Measurements from ENCODE around the gene SAFB2.

DNA sequence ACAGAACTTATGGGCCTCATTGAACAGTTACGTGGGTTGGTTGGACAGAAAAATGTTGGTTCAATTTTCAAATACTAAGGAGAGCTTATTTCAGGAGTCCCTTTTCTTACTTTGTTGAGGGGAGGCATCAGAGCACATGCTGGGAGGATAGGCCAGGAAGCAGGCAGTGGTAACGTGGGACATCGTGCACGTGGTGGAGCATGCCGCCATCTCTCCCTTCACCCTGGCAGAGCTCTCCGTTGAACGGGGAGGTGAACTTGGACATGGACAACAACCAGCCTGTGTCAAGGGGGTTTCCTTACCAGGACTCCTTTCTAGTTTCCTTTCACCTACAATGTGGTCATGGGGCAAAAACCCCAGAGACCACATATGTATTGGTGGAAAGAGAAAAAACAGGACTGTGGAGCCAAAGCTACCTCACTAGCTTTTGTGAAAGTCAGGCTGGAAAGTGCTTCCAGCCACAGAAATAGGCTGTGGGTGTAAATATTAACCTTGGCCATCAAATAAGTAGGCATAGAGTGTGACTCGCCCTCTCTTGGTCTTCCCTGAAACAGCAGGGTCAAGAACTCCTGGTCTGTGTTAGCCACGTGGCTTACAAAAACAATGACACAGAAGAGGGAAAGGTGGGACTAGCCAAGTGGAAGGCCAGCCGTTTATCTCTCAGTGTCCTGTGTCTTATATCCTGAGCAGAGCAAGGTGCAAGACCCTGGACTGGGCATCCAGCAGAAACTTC lies 43.4 kb upstream of the SAFB2 start:
- TF ChIP-seq, protein P1, sequence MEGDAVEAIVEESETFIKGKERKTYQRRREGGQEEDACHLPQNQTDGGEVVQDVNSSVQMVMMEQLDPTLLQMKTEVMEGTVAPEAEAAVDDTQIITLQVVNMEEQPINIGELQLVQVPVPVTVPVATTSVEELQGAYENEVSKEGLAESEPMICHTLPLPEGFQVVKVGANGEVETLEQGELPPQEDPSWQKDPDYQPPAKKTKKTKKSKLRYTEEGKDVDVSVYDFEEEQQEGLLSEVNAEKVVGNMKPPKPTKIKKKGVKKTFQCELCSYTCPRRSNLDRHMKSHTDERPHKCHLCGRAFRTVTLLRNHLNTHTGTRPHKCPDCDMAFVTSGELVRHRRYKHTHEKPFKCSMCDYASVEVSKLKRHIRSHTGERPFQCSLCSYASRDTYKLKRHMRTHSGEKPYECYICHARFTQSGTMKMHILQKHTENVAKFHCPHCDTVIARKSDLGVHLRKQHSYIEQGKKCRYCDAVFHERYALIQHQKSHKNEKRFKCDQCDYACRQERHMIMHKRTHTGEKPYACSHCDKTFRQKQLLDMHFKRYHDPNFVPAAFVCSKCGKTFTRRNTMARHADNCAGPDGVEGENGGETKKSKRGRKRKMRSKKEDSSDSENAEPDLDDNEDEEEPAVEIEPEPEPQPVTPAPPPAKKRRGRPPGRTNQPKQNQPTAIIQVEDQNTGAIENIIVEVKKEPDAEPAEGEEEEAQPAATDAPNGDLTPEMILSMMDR (IDR thresholded peaks at IDR 0.05; ENCODE audit: low read length) = no peak; the same call in 1 of the 2 replicates
- no peak for TF ChIP-seq EZH2 (IDR thresholded peaks at IDR 0.05; ENCODE audit: borderline replicate concordance, low read length)
